ENCODE results near the gene CNIH3.
"Not testable (repeated sequence)": the region's sequence is repeated elsewhere in the genome, so short reads cannot be mapped to it uniquely, and the experiment has no call there.

Gene CNIH3

GRCh38 chr1:224673141-224673540, 57.0 kb downstream of the CNIH3 start:
- H3K36me3 ChIP-seq (ENCODE audit: insufficient read depth, low read length) = no peaks in the 10 kb centered on the region
- no peaks in the 10 kb centered on the region for H3K4me1 ChIP-seq (ENCODE audit: control insufficient read depth, insufficient read depth, low read length)
- H3K27me3 ChIP-seq (ENCODE audit: control insufficient read depth, insufficient read depth, low read length) = peaks cover 27% of the 10 kb centered on the region
- H3K9ac ChIP-seq (ENCODE audit: low read depth, low read length) = no peak overlapping the region
- H3K4me2 ChIP-seq (ENCODE audit: low read length) = no peak overlapping the region
- no peaks in the 10 kb centered on the region for H3K9me3 ChIP-seq (replicated peaks; ENCODE audit: low read length)
- no peak overlapping the region for H3K4me3 ChIP-seq (ENCODE audit: low read length)

- peaks cover 17% of the 10 kb centered on the region for H3K27me3 ChIP-seq (ENCODE audit: control insufficient read depth, insufficient read depth, low read length)
- H3K9me3 ChIP-seq (replicated peaks; ENCODE audit: low read length) = no peaks in the 10 kb centered on the region
- H3K36me3 ChIP-seq (ENCODE audit: insufficient read depth, low read length) = no peaks in the 10 kb centered on the region
- no peak overlapping the region for H3K4me3 ChIP-seq (ENCODE audit: low read length)
- H3K9ac ChIP-seq (ENCODE audit: low read depth, low read length) = no peak overlapping the region
- H3K4me2 ChIP-seq (ENCODE audit: low read length) = no peak overlapping the region
- H3K4me1 ChIP-seq (ENCODE audit: control insufficient read depth, insufficient read depth, low read length) = no peaks in the 10 kb centered on the region
Observed at GRCh38 chr1:224675590-224675989, 59.5 kb downstream of the CNIH3 start.

- H3K27me3 ChIP-seq (ENCODE audit: control insufficient read depth, insufficient read depth, low read length) = peaks cover 17% of the 10 kb centered on the region
- no peak overlapping the region for H3K4me2 ChIP-seq (ENCODE audit: low read length)
- no peaks in the 10 kb centered on the region for H3K9me3 ChIP-seq (replicated peaks; ENCODE audit: low read length)
- no peak overlapping the region for H3K4me3 ChIP-seq (ENCODE audit: low read length)
- H3K4me1 ChIP-seq (ENCODE audit: control insufficient read depth, insufficient read depth, low read length) = no peaks in the 10 kb centered on the region
- no peaks in the 10 kb centered on the region for H3K36me3 ChIP-seq (ENCODE audit: insufficient read depth, low read length)
- H3K9ac ChIP-seq (ENCODE audit: low read depth, low read length) = no peak overlapping the region
Observed at GRCh38 chr1:224676551-224676950, 60.4 kb downstream of the CNIH3 start.

GRCh38 chr1:224678168-224678567, 62.1 kb downstream of the CNIH3 start:
- no peak overlapping the region for H3K4me3 ChIP-seq (ENCODE audit: low read length)
- peaks cover 26% of the 10 kb centered on the region for H3K27me3 ChIP-seq (ENCODE audit: control insufficient read depth, insufficient read depth, low read length)
- no peaks in the 10 kb centered on the region for H3K36me3 ChIP-seq (ENCODE audit: insufficient read depth, low read length)
- H3K4me2 ChIP-seq (ENCODE audit: low read length) = no peak overlapping the region
- H3K9me3 ChIP-seq (replicated peaks; ENCODE audit: low read length) = no peaks in the 10 kb centered on the region
- H3K9ac ChIP-seq (ENCODE audit: low read depth, low read length) = no peak overlapping the region
- H3K4me1 ChIP-seq (ENCODE audit: control insufficient read depth, insufficient read depth, low read length) = no peaks in the 10 kb centered on the region

- Histone ChIP-seq H3K4me2 (ENCODE audit: low read length) (no peak overlapping the region), H3K9me3 (replicated peaks; ENCODE audit: low read length) (no peaks in the 10 kb centered on the region), H3K9ac (ENCODE audit: low read depth, low read length) (no peak overlapping the region), H3K27me3 (ENCODE audit: control insufficient read depth, insufficient read depth, low read length) (peaks cover 25% of the 10 kb centered on the region), H3K4me3 (ENCODE audit: low read length) (no peak overlapping the region), H3K4me1 (ENCODE audit: control insufficient read depth, insufficient read depth, low read length) (no peaks in the 10 kb centered on the region), H3K36me3 (ENCODE audit: insufficient read depth, low read length) (no peaks in the 10 kb centered on the region)
Observed at GRCh38 chr1:224679606-224680005, 63.5 kb downstream of the CNIH3 start.

GRCh38 chr1:224681816-224682215, 65.7 kb downstream of the CNIH3 start:
- Histone ChIP-seq H3K27me3 (ENCODE audit: control insufficient read depth, insufficient read depth, low read length) (peaks cover 15% of the 10 kb centered on the region), H3K4me3 (ENCODE audit: low read length) (no peak overlapping the region), H3K4me2 (ENCODE audit: low read length) (no peak overlapping the region), H3K36me3 (ENCODE audit: insufficient read depth, low read length) (no peaks in the 10 kb centered on the region), H3K9me3 (replicated peaks; ENCODE audit: low read length) (no peaks in the 10 kb centered on the region), H3K9ac (ENCODE audit: low read depth, low read length) (no peak overlapping the region), H3K4me1 (ENCODE audit: control insufficient read depth, insufficient read depth, low read length) (no peaks in the 10 kb centered on the region)

GRCh38 chr1:224683936-224684335, 67.8 kb downstream of the CNIH3 start:
- H3K4me3 ChIP-seq (ENCODE audit: low read length) = no peak overlapping the region
- H3K36me3 ChIP-seq (ENCODE audit: insufficient read depth, low read length) = no peaks in the 10 kb centered on the region
- no peak overlapping the region for H3K9ac ChIP-seq (ENCODE audit: low read depth, low read length)
- H3K9me3 ChIP-seq (replicated peaks; ENCODE audit: low read length) = no peaks in the 10 kb centered on the region
- H3K4me1 ChIP-seq (ENCODE audit: control insufficient read depth, insufficient read depth, low read length) = no peaks in the 10 kb centered on the region
- H3K27me3 ChIP-seq (ENCODE audit: control insufficient read depth, insufficient read depth, low read length) = peaks cover 15% of the 10 kb centered on the region
- H3K4me2 ChIP-seq (ENCODE audit: low read length) = no peak overlapping the region

GRCh38 chr1:224684979-224685425, 68.9 kb downstream of the CNIH3 start:
- Histone ChIP-seq H3K27me3 (ENCODE audit: control insufficient read depth, insufficient read depth, low read length) (peaks cover 19% of the 10 kb centered on the region), H3K4me3 (ENCODE audit: low read length) (no peak overlapping the region), H3K36me3 (ENCODE audit: insufficient read depth, low read length) (no peaks in the 10 kb centered on the region), H3K4me1 (ENCODE audit: control insufficient read depth, insufficient read depth, low read length) (no peaks in the 10 kb centered on the region), H3K9me3 (replicated peaks; ENCODE audit: low read length) (no peaks in the 10 kb centered on the region), H3K4me2 (ENCODE audit: low read length) (no peak overlapping the region), H3K9ac (ENCODE audit: low read depth, low read length) (no peak overlapping the region)

- not testable (repeated sequence) for H3K36me3 ChIP-seq (ENCODE audit: insufficient read depth, low read length); H3K9ac ChIP-seq (ENCODE audit: low read depth, low read length); H3K9me3 ChIP-seq (replicated peaks; ENCODE audit: low read length); H3K4me1 ChIP-seq (ENCODE audit: control insufficient read depth, insufficient read depth, low read length); H3K4me2 ChIP-seq (ENCODE audit: low read length); H3K4me3 ChIP-seq (ENCODE audit: low read length)
- peaks cover 19% of the 10 kb centered on the region for H3K27me3 ChIP-seq (ENCODE audit: control insufficient read depth, insufficient read depth, low read length)
Observed at GRCh38 chr1:224686140-224686539, 70.0 kb downstream of the CNIH3 start.

- no peak overlapping the region for H3K4me3 ChIP-seq (ENCODE audit: low read length)
- H3K4me1 ChIP-seq (ENCODE audit: control insufficient read depth, insufficient read depth, low read length) = no peaks in the 10 kb centered on the region
- no peaks in the 10 kb centered on the region for H3K36me3 ChIP-seq (ENCODE audit: insufficient read depth, low read length)
- H3K4me2 ChIP-seq (ENCODE audit: low read length) = no peak overlapping the region
- no peaks in the 10 kb centered on the region for H3K9me3 ChIP-seq (replicated peaks; ENCODE audit: low read length)
- peaks cover 13% of the 10 kb centered on the region for H3K27me3 ChIP-seq (ENCODE audit: control insufficient read depth, insufficient read depth, low read length)
- H3K9ac ChIP-seq (ENCODE audit: low read depth, low read length) = no peak overlapping the region
Observed at GRCh38 chr1:224687465-224687864, 71.3 kb downstream of the CNIH3 start.

GRCh38 chr1:224689374-224689773, 73.3 kb downstream of the CNIH3 start:
- no peaks in the 10 kb centered on the region for H3K9me3 ChIP-seq (replicated peaks; ENCODE audit: low read length)
- no peaks in the 10 kb centered on the region for H3K4me1 ChIP-seq (ENCODE audit: control insufficient read depth, insufficient read depth, low read length)
- no peak overlapping the region for H3K4me3 ChIP-seq (ENCODE audit: low read length)
- no peak overlapping the region for H3K9ac ChIP-seq (ENCODE audit: low read depth, low read length)
- no peaks in the 10 kb centered on the region for H3K36me3 ChIP-seq (ENCODE audit: insufficient read depth, low read length)
- H3K27me3 ChIP-seq (ENCODE audit: control insufficient read depth, insufficient read depth, low read length) = peaks cover 4% of the 10 kb centered on the region
- H3K4me2 ChIP-seq (ENCODE audit: low read length) = no peak overlapping the region

- no peaks in the 10 kb centered on the region for H3K4me1 ChIP-seq (ENCODE audit: control insufficient read depth, insufficient read depth, low read length)
- H3K4me2 ChIP-seq (ENCODE audit: low read length) = no peak overlapping the region
- H3K4me3 ChIP-seq (ENCODE audit: low read length) = no peak overlapping the region
- no peak overlapping the region for H3K9ac ChIP-seq (ENCODE audit: low read depth, low read length)
- H3K36me3 ChIP-seq (ENCODE audit: insufficient read depth, low read length) = no peaks in the 10 kb centered on the region
- peaks cover 4% of the 10 kb centered on the region for H3K27me3 ChIP-seq (ENCODE audit: control insufficient read depth, insufficient read depth, low read length)
- H3K9me3 ChIP-seq (replicated peaks; ENCODE audit: low read length) = no peaks in the 10 kb centered on the region
Observed at GRCh38 chr1:224690576-224690975, 74.5 kb downstream of the CNIH3 start.
